Right lobe of liver (tissue), 6 donors: ENCODE measurements around the gene PSD4. TPM values are rescaled to one million over a fixed set of nuclear protein-coding genes. Genes with fewer than 3 reads are reported as not detected.

ENCODE experiments used
- ATAC-seq, 4 donors: fragments of 200-7000 bp; cut with Tn5 transposase; one replicate each; pipeline ENCODE4 v1.9.1; 2020; ENCODE audit warnings: mild to moderate bottlenecking in 4 of 4, moderate library complexity in 4 of 4
- DNase-seq, 3 donors: peaks; one replicate each; pipeline ENCODE4 v3.0.0-alpha.2; 2020
- H3K27ac ChIP-seq, 3 donors: fragments of 200-600 bp; one replicate each; pipeline ENCODE4 v1.8.0; 2022
- H3K27me3 ChIP-seq, 2 donors: fragments of 200-600 bp; one replicate each; pipeline ENCODE4 v1.8.0; 2022
- H3K36me3 ChIP-seq, 4 donors: fragments of 200-600 bp; sonication (generic) in 1 of 4; one replicate each; pipeline versions ENCODE4 v1.5.1 to v1.8.0; 2017 to 2022; ENCODE audit warnings: control low read depth in 1 of 4
- H3K4me1 ChIP-seq, 4 donors: fragments of 200-600 bp; sonication (generic) in 1 of 4; one replicate each; pipeline versions ENCODE4 v1.5.1 to v1.8.0; 2017 to 2022; ENCODE audit warnings: control low read depth in 1 of 4
- H3K4me3 ChIP-seq, 3 donors: fragments of 200-600 bp; one replicate each; pipeline ENCODE4 v1.8.0; 2022
- H3K9me3 ChIP-seq, 4 donors: fragments of 200-600 bp; sonication (generic) in 1 of 4; one replicate each; pipeline versions ENCODE4 v1.5.1 to v1.8.0; 2017 to 2022; ENCODE audit warnings: control low read depth in 1 of 4
- POLR2A ChIP-seq: fragments of 450-650 bp; IDR thresholded peaks from one replicate; pipeline ENCODE4 v1.6.1; 2017; ENCODE audit warnings: antibody characterized with exemption, mild to moderate bottlenecking
- WGBS: methylation state at CpG from one replicate; pipeline ENCODE4 v1.1.6; 2018; ENCODE audit warnings: low coverage, low lambda C conversion rate; ENCODE audit not compliant: insufficient coverage; ENCODE audit errors: missing lambda C conversion rate; 5-methylcytosine and 5-hydroxymethylcytosine counted together
- intact Hi-C, 2 donors: fragments of 100-400 bp; cut with DNase I; formaldehyde crosslinking; loops; one replicate each; pipeline versions ENCODE4 v1.11.2 to v1.14.1; 2022
- total RNA-seq, 6 experiments: library from RNA; depleted of rRNA in 2 of 6; stranded (reverse); fragments of >200 nt in 2 of 6; fragmentation: NEBNext Ultra II Directional in 3 of 6; extraction: Animal tissue kit (Norgen Biotek cat#: 25700) in 3 of 6; gene quantifications; one replicate each; pipeline versions ENCODE4 v1.1.0 to v1.2.4, GENCODE V29; 2016 to 2023
- TF ChIP-seq, protein P1 (sequence below), 4 donors: fragments of 200-600 bp in 3 of 4; fragments of 450-650 bp in 1 of 4; IDR thresholded peaks; one replicate each; pipeline versions ENCODE4 v1.5.1 to v1.8.0; 2016 to 2022; ENCODE audit warnings: antibody characterized with exemption in 4 of 4, mild to moderate bottlenecking in 2 of 4
- donor health status: DM: no; HTN: yes; CAD: no.
- donor health status: DM: no; HTN: no; CAD: no.
- donor health status: DM: no; HTN: no; CAD: no.
- donor health status: DM: no; HTN: yes; CAD: no.
- donor health status: DM: no; HTN: yes; CAD: no.

Gene PSD4
- total RNA-seq, 6 experiments from 2014 or later: 38.0 to 77.8 (median 58.7) TPM

GRCh38 chr2:113200736-113201490 lies 27.1 kb downstream of the PSD4 start:
- intact Hi-C loops: no loop called here
- DNase-seq (peak in 1 of 3 donors; percentile 53), ATAC-seq (no peak)
- Histone ChIP-seq H3K36me3 (peaks cover 0 to 18% (median 7%) of the 10 kb centered on the region in 4 donors), H3K4me3 (no peak overlapping the region), H3K4me1 (peaks cover 0 to 14% (median 9%) of the 10 kb centered on the region in 4 donors), H3K27me3 (no peaks in the 10 kb centered on the region), H3K9me3 (no peaks in the 10 kb centered on the region), H3K27ac (no peak overlapping the region)
- WGBS: 82% methylated on average over 7 of the region's 17 CpGs
- TF ChIP-seq, protein P1, sequence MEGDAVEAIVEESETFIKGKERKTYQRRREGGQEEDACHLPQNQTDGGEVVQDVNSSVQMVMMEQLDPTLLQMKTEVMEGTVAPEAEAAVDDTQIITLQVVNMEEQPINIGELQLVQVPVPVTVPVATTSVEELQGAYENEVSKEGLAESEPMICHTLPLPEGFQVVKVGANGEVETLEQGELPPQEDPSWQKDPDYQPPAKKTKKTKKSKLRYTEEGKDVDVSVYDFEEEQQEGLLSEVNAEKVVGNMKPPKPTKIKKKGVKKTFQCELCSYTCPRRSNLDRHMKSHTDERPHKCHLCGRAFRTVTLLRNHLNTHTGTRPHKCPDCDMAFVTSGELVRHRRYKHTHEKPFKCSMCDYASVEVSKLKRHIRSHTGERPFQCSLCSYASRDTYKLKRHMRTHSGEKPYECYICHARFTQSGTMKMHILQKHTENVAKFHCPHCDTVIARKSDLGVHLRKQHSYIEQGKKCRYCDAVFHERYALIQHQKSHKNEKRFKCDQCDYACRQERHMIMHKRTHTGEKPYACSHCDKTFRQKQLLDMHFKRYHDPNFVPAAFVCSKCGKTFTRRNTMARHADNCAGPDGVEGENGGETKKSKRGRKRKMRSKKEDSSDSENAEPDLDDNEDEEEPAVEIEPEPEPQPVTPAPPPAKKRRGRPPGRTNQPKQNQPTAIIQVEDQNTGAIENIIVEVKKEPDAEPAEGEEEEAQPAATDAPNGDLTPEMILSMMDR (IDR thresholded peaks at IDR 0.05): no peak
- no peak for TF ChIP-seq POLR2A

GRCh38 chr2:113201496-113202304 lies 27.9 kb downstream of the PSD4 start:
- Histone ChIP-seq H3K4me1 (peaks cover 0 to 17% (median 9%) of the 10 kb centered on the region in 4 donors), H3K4me3 (no peak overlapping the region), H3K27me3 (no peaks in the 10 kb centered on the region), H3K27ac (no peak overlapping the region), H3K9me3 (no peaks in the 10 kb centered on the region), H3K36me3 (peaks cover 0 to 12% (median 6%) of the 10 kb centered on the region in 4 donors)
- intact Hi-C loops: no loop called here
- no peak for TF ChIP-seq POLR2A
- TF ChIP-seq, protein P1 (IDR thresholded peaks at IDR 0.05): no peak
- peak in 1 of 3 donors; percentile 38 for DNase-seq
- no peak for ATAC-seq
- 100% methylated on average over 1 of the region's 8 CpGs for WGBS

DNA sequence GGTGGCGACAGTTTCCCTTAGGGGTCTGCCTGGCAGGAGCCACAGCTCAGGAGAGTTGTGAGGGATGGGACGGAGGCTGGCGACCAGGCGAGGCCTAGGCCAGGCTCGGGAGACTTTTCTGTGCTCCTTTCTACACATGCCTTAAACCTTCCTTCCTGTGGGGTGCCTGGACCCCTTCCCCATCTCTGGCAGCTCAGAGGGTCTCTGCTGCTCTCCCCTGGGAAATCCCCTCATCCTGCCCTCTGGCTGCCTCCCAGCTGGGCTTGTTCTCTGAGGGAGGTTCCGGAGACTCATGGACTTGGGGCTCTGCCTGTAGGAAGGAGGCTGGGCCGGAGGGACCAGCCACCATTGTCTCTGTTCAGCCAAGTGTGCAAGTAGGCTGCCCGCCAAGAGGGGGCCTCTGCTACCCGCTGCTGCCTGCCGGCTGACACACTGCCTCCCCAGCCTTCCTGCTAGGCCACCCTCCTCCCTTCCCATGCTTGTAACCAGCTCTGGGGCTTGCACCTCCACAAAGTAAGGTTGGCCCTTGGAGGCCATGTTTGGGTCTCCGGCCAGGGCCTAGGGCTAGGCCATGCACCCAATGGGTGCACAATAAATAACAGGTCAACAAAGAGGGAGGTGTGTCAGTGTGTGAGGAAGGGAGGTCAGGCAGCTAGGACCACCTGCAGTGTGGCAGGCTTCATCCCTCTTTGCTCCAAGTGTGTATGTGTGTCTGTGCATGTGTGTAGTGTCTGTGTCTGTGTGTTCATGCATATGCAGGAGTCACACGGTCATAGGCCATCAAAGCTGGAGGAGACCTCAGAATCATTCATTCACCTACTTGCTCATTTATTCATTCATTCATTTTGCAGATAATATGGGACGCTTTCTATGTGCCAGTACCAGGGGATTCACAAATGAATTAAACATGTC lies 28.8 kb downstream of the PSD4 start:
- no peak overlapping the region for H3K27ac ChIP-seq
- DNase-seq (peak in 1 of 3 donors; percentile 51), ATAC-seq (no peak)
- intact Hi-C loops: no loop called here
- no peaks in the 10 kb centered on the region for H3K27me3 ChIP-seq
- WGBS: 86% methylated on average over 7 of the region's 13 CpGs
- peaks cover 0 to 12% (median 6%) of the 10 kb centered on the region in 4 donors for H3K36me3 ChIP-seq
- peaks cover 0 to 13% (median 7%) of the 10 kb centered on the region in 4 donors for H3K4me1 ChIP-seq
- H3K4me3 ChIP-seq: no peak overlapping the region
- TF ChIP-seq, protein P1 (IDR thresholded peaks at IDR 0.05): no peak
- no peaks in the 10 kb centered on the region for H3K9me3 ChIP-seq

DNA sequence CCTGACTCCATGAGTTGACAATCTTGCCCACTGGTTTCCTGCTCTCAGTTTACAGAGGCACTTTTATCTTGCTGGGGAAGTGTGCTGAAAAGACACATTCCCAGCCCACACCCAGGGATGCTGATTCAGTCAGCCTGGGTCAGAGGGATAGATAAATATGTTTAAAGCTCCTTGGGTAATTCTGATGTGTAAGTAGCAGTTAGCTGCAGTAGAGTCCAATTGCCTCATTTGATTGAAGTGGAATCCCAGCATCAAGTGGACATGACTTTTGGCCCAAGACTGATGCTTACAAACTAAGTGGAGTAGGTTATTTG lies 29.4 kb downstream of the PSD4 start:
- no peak for DNase-seq
- Histone ChIP-seq H3K4me1 (peaks cover 0 to 7% (median 3%) of the 10 kb centered on the region in 4 donors), H3K36me3 (peaks cover 0 to 12% (median 6%) of the 10 kb centered on the region in 4 donors), H3K27me3 (no peaks in the 10 kb centered on the region), H3K27ac (no peak overlapping the region), H3K9me3 (no peaks in the 10 kb centered on the region), H3K4me3 (no peak overlapping the region)
- intact Hi-C loops: no loop called here
- no peak for ATAC-seq
- TF ChIP-seq, protein P1 (IDR thresholded peaks at IDR 0.05): no peak
- TF ChIP-seq POLR2A: no peak
